CD1c-positive myeloid dendritic cell (primary cell): Measurements from ENCODE around the gene OR51E2.
"Not testable (repeated sequence)": the region's sequence is repeated elsewhere in the genome, so short reads cannot be mapped to it uniquely, and the experiment has no call there.

Experiments
- DNase-seq: peaks from one replicate; pipeline ENCODE4 v3.0.0-alpha.2; 2016; ENCODE audit errors: extremely low spot score

The OR51E2 gene

DNA sequence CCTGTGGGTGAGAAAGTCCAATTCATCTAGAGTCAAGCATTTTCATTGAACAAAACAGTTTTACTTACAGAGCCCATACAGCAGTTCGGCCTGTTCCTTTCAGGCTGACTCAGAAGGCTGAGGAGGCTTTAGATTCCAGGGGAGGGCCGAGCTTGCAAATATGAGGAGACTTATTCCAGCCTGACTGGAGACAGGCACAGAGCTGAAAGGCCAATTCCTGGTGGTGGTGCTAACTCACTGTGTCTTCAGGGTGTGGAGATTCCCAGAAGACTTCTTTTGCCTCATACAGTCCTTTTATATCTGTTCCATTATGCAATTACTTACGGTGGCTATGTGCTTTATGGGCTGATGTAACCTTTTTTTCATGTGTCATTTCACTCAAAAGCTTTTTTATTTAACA is at the start of gene OR51E2:
OR51E2 (minus strand) TSS at position 269 of the 400 bp plus-strand sequence. CDS start 15,142 bp downstream, outside the sequence.
- DNase-seq = no peak

DNA sequence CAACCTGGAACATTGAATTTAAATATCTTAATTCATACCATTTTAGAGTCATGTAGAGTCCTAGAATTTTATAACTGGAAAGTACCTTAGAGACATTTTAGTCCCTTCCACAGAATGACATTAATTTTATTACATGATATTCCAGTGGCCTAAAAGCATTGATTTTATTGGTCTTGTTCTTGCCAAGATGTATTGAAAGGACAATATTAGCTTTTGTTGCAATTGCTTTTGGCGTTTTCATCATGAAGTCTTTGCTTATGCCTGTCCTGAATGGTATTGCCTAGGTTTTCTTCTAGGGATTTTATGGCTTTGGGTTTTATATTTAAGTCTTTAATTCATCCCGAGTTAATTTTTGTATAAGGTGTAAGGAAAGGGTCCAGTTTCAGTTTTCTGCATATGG is 43.1 kb upstream of the OR51E2 start:
- no peak for DNase-seq

GRCh38 chr11:4727171-4727570 is 29.5 kb upstream of the OR51E2 start:
- DNase-seq = no peak

DNA sequence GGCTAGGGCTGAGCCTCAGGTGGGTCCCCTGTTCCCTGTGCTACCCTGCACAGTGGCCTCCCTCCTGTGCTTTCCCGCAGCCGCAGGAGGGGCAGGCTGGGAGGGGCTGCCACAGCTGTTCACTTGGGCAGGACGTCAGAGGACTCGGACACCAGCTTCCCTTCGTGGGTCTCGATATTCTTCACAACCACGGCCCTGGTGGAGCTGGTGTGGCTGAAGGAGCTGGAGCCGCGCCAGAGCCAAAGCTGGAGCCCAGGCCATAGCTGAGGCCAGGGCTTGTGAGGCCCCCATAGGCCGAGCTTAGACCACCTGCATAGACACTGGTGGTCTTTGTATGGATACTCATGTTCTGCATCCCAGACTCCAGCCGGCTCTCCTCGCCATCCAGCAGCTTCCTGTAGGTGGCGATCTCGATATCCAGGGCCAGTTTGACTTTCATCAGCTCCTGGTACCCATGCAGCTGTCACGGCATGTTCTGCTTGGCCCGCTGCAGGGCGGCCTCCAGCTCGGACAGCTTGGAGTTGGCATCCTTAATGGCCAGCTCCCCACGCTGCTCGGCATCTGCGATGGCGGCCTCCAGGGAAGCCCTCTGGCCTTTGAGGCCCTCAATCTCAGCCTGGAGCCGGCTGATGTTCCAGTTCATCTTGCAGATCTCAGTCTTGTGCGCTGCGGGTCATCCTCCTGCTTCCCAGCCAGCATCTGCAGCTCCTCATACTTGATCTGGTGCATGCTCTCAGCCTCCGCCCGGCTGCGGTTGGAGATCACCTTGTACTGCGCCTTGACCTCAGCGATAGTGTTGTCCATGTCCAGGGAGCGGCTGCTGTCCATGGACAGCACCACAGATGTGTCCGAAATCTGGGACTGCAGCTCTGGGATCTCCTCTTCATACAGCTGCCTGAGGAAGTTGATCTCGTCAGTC is 25.2 kb upstream of the OR51E2 start:
- not testable (repeated sequence) for DNase-seq

DNA sequence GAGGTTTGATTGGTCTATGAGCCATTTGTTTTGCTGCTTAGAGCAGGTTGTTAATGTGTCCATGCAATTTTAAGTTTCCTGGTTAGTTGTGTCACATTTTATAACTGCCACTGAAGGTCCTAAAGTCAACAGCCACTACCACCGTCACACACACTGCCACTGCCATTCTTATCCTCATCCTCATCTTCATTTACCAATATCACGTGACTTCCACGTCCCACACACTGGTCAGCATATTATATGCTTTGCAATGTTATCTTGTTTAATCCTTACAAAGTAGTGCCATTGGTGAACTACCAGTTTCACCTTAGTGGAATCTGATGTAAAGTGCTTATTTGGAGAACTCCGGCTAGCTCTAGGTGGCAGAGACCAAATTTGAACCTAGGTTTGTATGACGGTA is 16.6 kb upstream of the OR51E2 start:
- no peak for DNase-seq

- no peak for DNase-seq
Observed at GRCh38 chr11:4713241-4713640, 15.6 kb upstream of the OR51E2 start.

GRCh38 chr11:4704790-4705334 is 7.2 kb upstream of the OR51E2 start:
- no peak for DNase-seq

DNA sequence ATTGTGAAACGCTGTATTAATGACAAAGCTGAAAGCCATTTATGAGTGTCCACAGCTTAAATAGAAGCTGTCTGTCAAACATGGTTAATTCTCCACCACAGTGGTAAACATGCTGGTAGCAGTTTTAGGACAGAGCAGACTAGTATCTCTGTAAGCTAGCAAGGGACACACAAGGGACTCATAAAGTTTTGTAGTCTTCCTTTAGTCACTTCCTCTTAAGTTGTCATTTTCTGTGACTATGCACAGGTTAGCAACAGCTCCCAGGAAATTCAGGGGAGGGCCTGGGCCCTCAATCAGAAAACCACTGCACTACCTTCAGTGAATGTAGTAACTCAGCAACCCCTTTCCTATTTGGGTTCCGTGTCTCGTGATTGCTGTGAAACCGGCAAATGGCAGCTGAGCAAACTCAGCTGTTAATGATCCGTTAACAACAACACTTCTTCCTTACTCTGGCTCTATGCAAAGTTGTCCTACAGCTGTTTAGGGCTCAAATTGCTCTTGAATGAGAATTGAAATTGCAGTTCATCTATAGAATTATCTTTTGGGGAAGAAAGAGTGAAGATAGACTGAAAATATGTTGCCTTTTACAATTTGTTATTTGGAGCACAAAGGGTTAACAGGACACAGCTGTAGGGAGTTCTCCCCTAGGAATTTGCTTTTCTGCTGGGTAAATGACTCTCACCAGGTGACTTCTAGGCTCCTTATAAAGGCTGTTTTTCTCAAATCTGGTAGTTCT is 6.6 kb upstream of the OR51E2 start, which contains the start of gene MMP26:
MMP26 (plus strand) TSS at position 731 of the 736 bp plus-strand sequence.
- DNase-seq = no peak

DNA sequence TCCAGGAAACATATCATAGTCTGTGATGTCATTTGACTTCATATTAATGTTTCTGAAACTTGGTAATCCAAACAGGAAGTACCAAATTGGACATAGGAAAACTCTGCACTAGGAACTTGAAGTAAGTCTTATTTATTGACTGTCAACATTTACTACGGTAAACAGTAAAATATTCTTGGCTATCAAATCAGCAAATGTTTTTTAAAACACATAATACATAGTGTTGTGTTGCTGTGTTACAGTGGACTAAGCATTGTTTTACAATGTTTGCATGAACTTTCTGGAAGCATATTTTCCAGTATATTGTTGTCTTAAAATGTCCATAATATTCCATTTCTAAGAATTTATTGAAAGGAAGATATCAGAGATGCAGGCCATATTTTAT is 2.8 kb upstream of the OR51E2 start:
- DNase-seq = no peak

- DNase-seq = no peak
Observed at GRCh38 chr11:4699697-4700435, 2.2 kb upstream of the OR51E2 start.

DNA sequence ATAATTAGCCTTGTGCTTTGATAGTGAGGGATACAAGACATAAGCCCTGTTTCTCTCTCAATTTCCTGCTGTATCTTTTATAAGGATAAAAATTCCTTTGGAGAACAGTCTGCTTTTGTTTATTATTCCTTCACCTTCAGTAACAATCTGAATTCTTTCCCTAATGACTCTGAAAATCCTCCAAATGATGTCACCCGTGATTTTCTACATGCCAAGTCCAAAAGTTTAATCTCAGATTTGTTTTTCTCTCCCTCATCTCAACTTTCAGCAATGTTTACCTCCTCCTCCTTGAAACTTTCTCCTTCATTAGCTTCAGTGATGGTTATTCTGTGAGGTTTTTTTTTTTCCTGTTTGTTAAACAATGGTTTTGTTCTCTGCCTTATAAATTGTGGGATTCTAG is 2.2 kb downstream of the OR51E2 start:
- DNase-seq = no peak

DNA sequence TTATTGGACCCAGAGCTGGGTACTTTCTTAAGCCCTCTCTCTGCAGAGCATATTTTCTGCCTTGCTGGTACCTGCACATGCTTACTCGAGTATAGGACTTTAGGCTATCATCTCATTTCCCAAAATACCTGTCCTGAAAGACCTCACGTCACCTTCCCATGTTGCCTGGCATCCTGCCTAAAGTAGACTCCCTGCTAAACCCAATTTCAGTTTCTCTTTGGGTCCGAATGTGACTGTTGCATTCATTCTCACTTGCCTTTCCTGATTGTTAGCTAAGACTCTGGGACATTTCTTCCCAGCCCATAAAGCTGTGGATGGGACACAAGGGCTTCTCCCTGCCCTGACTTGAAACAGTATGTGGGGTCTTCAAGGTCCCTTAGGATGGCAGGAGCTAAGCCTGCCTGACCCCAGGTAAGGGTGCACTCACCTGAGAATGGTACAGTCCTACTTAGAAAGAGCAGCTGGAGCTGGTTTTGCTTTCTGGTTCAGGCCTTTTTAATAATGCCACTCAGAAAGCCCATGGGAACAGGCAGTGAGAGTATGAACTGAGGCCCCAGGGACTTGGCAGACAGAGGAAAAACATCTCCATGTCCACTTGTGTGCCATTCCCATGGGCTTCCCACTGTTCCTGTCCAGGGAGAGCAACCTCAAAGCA is 12.9 kb downstream of the OR51E2 start:
- no peak for DNase-seq

- DNase-seq = no peak
Observed at GRCh38 chr11:4682623-4683419, 14.8 kb downstream of the OR51E2 start.

DNA sequence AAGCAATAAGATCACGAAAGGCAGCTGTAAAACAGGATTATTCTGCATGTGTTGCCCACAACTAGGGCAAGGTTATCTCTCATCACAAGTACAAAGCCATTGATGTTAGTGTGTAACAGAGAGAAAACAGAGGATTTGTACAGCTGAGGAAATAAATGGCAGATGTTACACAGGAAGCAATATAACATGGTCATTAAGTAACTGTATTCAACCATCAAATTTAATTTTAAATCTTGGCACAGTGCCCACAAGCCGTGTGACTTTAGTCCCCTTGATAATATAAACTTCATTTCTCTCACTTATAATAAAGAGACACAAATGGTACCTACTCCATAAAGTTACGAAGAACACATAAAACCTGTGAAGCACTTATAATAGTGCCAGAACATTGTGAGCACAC is 17.3 kb downstream of the OR51E2 start:
- DNase-seq = no peak

GRCh38 chr11:4677948-4678347 is 19.7 kb downstream of the OR51E2 start:
- DNase-seq = no peak

- DNase-seq = no peak
Observed at GRCh38 chr11:4673781-4674180, 23.9 kb downstream of the OR51E2 start.

DNA sequence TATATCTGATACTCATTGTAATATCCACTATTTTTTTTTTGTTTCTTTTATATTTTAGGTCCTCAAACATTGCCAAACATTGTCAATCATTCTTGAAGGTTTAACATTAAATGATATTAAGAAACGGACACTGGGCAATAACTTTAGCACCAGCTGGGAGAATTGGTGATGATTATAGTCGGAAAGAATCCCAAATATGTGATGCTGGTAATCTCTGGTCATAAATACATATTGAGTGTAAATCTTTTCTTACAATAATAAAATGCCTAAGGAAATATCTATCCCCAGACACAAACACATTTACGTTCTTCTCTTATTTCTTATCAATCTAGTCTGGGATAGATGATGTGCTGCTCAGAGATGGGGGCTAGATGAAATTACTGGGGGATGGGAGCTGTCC is 25.2 kb downstream of the OR51E2 start:
- no peak for DNase-seq

DNA sequence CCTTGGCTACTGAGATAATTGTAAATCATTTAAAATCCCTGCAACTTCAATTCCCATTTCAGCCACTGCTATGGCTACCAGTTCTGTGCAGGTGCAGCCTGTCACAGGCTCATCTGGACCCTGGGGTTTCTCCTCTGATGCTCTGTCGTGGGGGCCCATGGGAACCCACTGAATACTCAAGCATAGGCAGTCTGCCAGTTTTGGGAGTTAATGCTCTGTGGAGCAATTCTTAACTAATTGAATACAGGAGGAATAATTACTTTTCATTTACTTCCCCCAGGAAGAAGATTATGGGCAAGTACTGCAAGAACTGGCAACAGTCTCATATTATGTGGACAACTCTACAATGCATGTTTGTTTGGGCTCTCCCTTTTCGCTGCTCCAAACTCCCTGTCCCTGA is 25.9 kb downstream of the OR51E2 start:
- no peak for DNase-seq

GRCh38 chr11:4665424-4665823 is 32.2 kb downstream of the OR51E2 start:
- no peak for DNase-seq

- DNase-seq = no peak
Observed at GRCh38 chr11:4664786-4665185, 32.9 kb downstream of the OR51E2 start.

DNA sequence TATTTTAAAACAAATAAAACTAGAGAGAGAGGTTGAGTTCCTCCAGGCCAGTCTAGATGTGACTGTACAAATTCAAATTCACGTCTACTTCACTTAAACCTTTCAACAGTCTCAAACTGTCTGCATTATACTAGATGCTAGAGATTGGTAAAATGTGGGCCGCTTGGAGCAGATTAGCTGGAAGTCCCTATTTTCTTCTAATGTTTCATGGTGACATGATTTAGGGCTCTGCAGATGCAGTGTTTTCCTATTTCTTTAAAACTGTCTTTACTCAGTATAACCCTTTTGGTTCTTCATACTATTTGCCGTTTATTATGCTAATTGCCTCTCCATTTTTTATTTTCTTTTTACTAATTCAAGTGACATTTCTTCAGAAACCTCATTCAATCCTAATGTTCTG is 33.5 kb downstream of the OR51E2 start:
- DNase-seq = no peak
